HCT116 (cell line): ENCODE measurements around the gene ZNF746. TPM values are rescaled to one million over a fixed set of nuclear protein-coding genes. Genes with fewer than 3 reads are reported as not detected.
A peak's percentile ranks its signal among the peaks of the same experiment; 100 is the strongest.

Experiments used
- ATAC-seq: fragments of 200-7000 bp; cut with Tn5 transposase; 2 replicates; pipeline ENCODE4 v1.9.1; 2020; ENCODE audit warnings: mild to moderate bottlenecking, moderate library complexity
- BruUV-seq: library from RNA; stranded (reverse); fragments of 400-500 nt; replicated peaks from 2 replicates; lab custom pipeline; 2021; lab: Mats Ljungman, UMichigan
- CTCF ChIA-PET: fragments of 300-600 bp; sonication (Branson Sonifier 250); formaldehyde crosslinking; loops from one replicate; lab custom pipeline; 2021; ENCODE audit warnings: antibody characterized with exemption; lab: Charles Lee
- POLR2A ChIA-PET: fragments of 300-600, 350-600 bp; sonication (Branson Sonifier 250); formaldehyde crosslinking; loops from one replicate; lab custom pipeline; 2021; ENCODE audit warnings: antibody characterized with exemption; lab: Charles Lee
- RAD21 ChIA-PET, 2 experiments: fragments of 300-600 bp; sonication (Branson Sonifier 250); formaldehyde crosslinking; loops; one replicate each; lab custom pipeline; 2023; ENCODE audit warnings: low total read pairs in 2 of 2; ENCODE audit not compliant: uncharacterized antibody in 2 of 2, unreplicated experiment in 2 of 2, low non-redundant PET in 1 of 2; lab: Charles Lee
- DNase-seq: peaks from one replicate; pipeline ENCODE4 v3.0.0-alpha.2; 2010; ENCODE audit warnings: low read depth, low spot score
- H2AFZ ChIP-seq: fragments of 200-600 bp; shearing (Covaris generic), sonication (generic); 2 replicates; pipeline ENCODE4 v1.6.1; 2017; ENCODE audit warnings: low read depth, mixed run types, mixed read lengths, antibody characterized with exemption, low read length; ENCODE audit not compliant: poor library complexity, severe bottlenecking
- H3K27ac ChIP-seq: 2 replicates; pipeline ENCODE4 v1.5.1; 2012; ENCODE audit warnings: low read depth, low read length
- H3K27me3 ChIP-seq: fragments of 200-600 bp; sonication (generic); 2 replicates; pipeline ENCODE4 v1.6.1; 2016; ENCODE audit warnings: mixed run types, low read length, mixed read lengths; ENCODE audit not compliant: insufficient read depth
- H3K36me3 ChIP-seq, 2 experiments: fragments of 200-500 bp in 1 of 2; fragments of 200-600 bp in 1 of 2; sonication (Bioruptor generic) in 1 of 2; sonication (generic) in 1 of 2; 2 replicates each; pipeline versions ENCODE4 v1.5.1 to v1.6.1; 2014 to 2016; ENCODE audit warnings: low read length in 2 of 2, inconsistent platforms in 1 of 2, mixed read lengths in 1 of 2, mixed run types in 1 of 2; ENCODE audit not compliant: insufficient read depth in 2 of 2, control insufficient read depth in 1 of 2
- H3K4me1 ChIP-seq, 2 experiments: fragments of 200-600 bp in 1 of 2; sonication (generic) in 1 of 2; 2 replicates each; pipeline versions ENCODE4 v1.5.1 to v1.6.1; 2012 to 2017; ENCODE audit warnings: low read length in 2 of 2, inconsistent platforms in 1 of 2, mild to moderate bottlenecking in 1 of 2, mixed read lengths in 1 of 2, mixed run types in 1 of 2, moderate library complexity in 1 of 2; ENCODE audit not compliant: insufficient read depth in 2 of 2, control insufficient read depth in 1 of 2
- H3K4me2 ChIP-seq: fragments of 200-600 bp; sonication (generic); 2 replicates; pipeline ENCODE4 v1.6.1; 2017; ENCODE audit warnings: mixed run types, low read length, mixed read lengths
- H3K4me3 ChIP-seq, 2 experiments: fragments of 200-600 bp in 1 of 2; sonication (generic) in 1 of 2; replicated peaks in 1 of 2; 2 replicates each; pipeline ENCODE4 v1.5.1; 2011 to 2016; ENCODE audit warnings: low read length in 2 of 2, control low read depth in 1 of 2, low read depth in 1 of 2, mild to moderate bottlenecking in 1 of 2, mixed read lengths in 1 of 2, mixed run types in 1 of 2
- H3K79me2 ChIP-seq: fragments of 200-600 bp; sonication (generic); 2 replicates; pipeline ENCODE4 v1.6.1; 2017; ENCODE audit warnings: mild to moderate bottlenecking, mixed run types, low read length, moderate library complexity, mixed read lengths; ENCODE audit not compliant: insufficient read depth
- H3K9ac ChIP-seq: fragments of 200-600 bp; sonication (generic); 2 replicates; pipeline ENCODE4 v1.6.1; 2016; ENCODE audit warnings: low read length, mixed read lengths
- H3K9me2 ChIP-seq: fragments of 200-600 bp; sonication (generic), shearing (Covaris generic); 2 replicates; pipeline ENCODE4 v1.6.1; 2017; ENCODE audit warnings: mixed run types, mild to moderate bottlenecking, moderate library complexity; ENCODE audit not compliant: insufficient read depth
- H3K9me3 ChIP-seq, 2 experiments: fragments of 200-500 bp in 1 of 2; fragments of 200-600 bp in 1 of 2; sonication (Bioruptor generic) in 1 of 2; sonication (generic) in 1 of 2; 2 replicates each; pipeline ENCODE4 v1.6.1; 2014 to 2017; ENCODE audit warnings: low read length in 2 of 2, mixed read lengths in 2 of 2, inconsistent platforms in 1 of 2, low read depth in 1 of 2, mild to moderate bottlenecking in 1 of 2, mixed run types in 1 of 2, moderate library complexity in 1 of 2; ENCODE audit not compliant: control insufficient read depth in 1 of 2, insufficient read depth in 1 of 2
- H4K20me1 ChIP-seq: fragments of 200-600 bp; sonication (generic), shearing (Covaris generic); 2 replicates; pipeline ENCODE4 v1.6.1; 2017; ENCODE audit warnings: mixed run types, mild to moderate bottlenecking, moderate library complexity; ENCODE audit not compliant: insufficient read depth
- ATF3 ChIP-seq: IDR thresholded peaks from 2 replicates; pipeline ENCODE4 v1.6.1; 2012
- CTCF ChIP-seq, 3 experiments: fragments of 200-600 bp in 1 of 3; sonication (generic) in 1 of 3; IDR thresholded peaks in 2 of 3; conservative IDR thresholded peaks in 1 of 3; 2 replicates each; pipeline ENCODE4 v1.5.1; 2012 to 2017; ENCODE audit warnings: low read depth in 2 of 3, low read length in 2 of 3, antibody characterized with exemption in 1 of 3, borderline replicate concordance in 1 of 3, control low read depth in 1 of 3, mild to moderate bottlenecking in 1 of 3, mixed read lengths in 1 of 3, mixed run types in 1 of 3, moderate library complexity in 1 of 3; ENCODE audit not compliant: insufficient read depth in 1 of 3
- EGR1 ChIP-seq: IDR thresholded peaks from 2 replicates; pipeline ENCODE4 v1.6.1; 2012; ENCODE audit warnings: low read depth
- FOSL1 ChIP-seq: IDR thresholded peaks from 2 replicates; pipeline ENCODE4 v1.6.1; 2012; ENCODE audit warnings: low read depth
- JUND ChIP-seq: IDR thresholded peaks from 2 replicates; pipeline ENCODE4 v1.6.1; 2012
- POLR2A ChIP-seq: IDR thresholded peaks from 2 replicates; pipeline ENCODE4 v1.7.0; 2011; ENCODE audit warnings: borderline replicate concordance; ENCODE audit not compliant: insufficient read depth, insufficient read length; ENCODE audit errors: extremely low read depth
- RAD21 ChIP-seq: IDR thresholded peaks from 2 replicates; pipeline ENCODE4 v1.6.1; 2012; ENCODE audit warnings: low read depth, mild to moderate bottlenecking
- SIN3A ChIP-seq: IDR thresholded peaks from 2 replicates; pipeline ENCODE4 v1.6.1; 2012; ENCODE audit warnings: low read depth
- ZBTB33 ChIP-seq: IDR thresholded peaks from 2 replicates; pipeline ENCODE4 v1.6.1; 2011; ENCODE audit warnings: mild to moderate bottlenecking, low read length, moderate library complexity; ENCODE audit not compliant: insufficient replicate concordance; ENCODE audit errors: extremely low read depth
- ZFX ChIP-seq: fragments of 450-650 bp; IDR thresholded peaks from 2 replicates; pipeline ENCODE4 v1.6.1; 2017
- ZNF274 ChIP-seq: fragments of 200-500 bp; sonication (Bioruptor generic); IDR thresholded peaks from 2 replicates; pipeline ENCODE4 v1.6.1; 2014; ENCODE audit warnings: mild to moderate bottlenecking, low read depth, low read length, inconsistent platforms
- intact Hi-C: fragments of 100-400 bp; cut with micrococcal nuclease; formaldehyde crosslinking; loops from 2 replicates; pipeline ENCODE4 v1.10.0; 2022
- total RNA-seq: library from RNA; stranded (reverse); gene quantifications from one replicate; pipeline ENCODE4 v1.2.1, GENCODE V29; 2021; ENCODE audit not compliant: unreplicated experiment

The ZNF746 gene
- total RNA-seq, 1 experiment from 2014 or later: 18.7 TPM

GRCh38 chr7:149495785-149496641 is 1.6 kb downstream of the ZNF746 start:
- POLR2A ChIA-PET: no interaction called here

More at GRCh38 chr7:149495785-149496641, 1.6 kb downstream of the ZNF746 start:
- Histone ChIP-seq H3K36me3 (peaks cover 11 to 13% of the 10 kb centered on the region in 2 experiments; a peak in 3 of 4 replicates), H3K27ac (peak overlapping the region; percentile 86), H3K9ac (peak overlapping the region; percentile 78), H3K4me1 (peaks cover 8 to 20% of the 10 kb centered on the region in 2 experiments), H3K4me3 (peak overlapping the region; percentile 80 to 88), H2AFZ (no peak overlapping the region), H3K4me2 (peak overlapping the region; percentile 91), H3K9me3 (no peaks in the 10 kb centered on the region), H3K27me3 (no peaks in the 10 kb centered on the region), H3K9me2 (no peaks in the 10 kb centered on the region), H3K79me2 (peaks cover 28% of the 10 kb centered on the region), H4K20me1 (no peaks in the 10 kb centered on the region)
- RAD21 ChIA-PET: no interaction called here
- DNase-seq: no peak
- CTCF ChIA-PET: no interaction called here
- TF ChIP-seq ATF3 (no peak), ZFX (no peak), RAD21 (no peak), EGR1 (no peak), JUND (no peak), ZBTB33 (no peak), SIN3A (no peak), FOSL1 (no peak), CTCF (IDR thresholded peaks at IDR 0.05 in 2 of 3, conservative IDR thresholded peaks at IDR 0.05 in 1 of 3; ENCODE audit: borderline replicate concordance in 1 of 3, insufficient read depth in 1 of 3, low read depth in 2 of 3, low read length in 2 of 3) (no peak), POLR2A (no peak), ZNF274 (no peak)
- intact Hi-C loops: loop anchor here (2.0 kb wide), 2 partner anchors 73 to 185 kb away; no protein-coding TSS in a partner anchor
- peak; percentile 10 for ATAC-seq
- TSS peak; percentile 36 for BruUV-seq
